GM19455 (cell line): ENCODE data around the gene SUMO3.

Experiments used
- ATAC-seq: cut with Tn5 transposase; IDR thresholded peaks from one replicate; pipeline ENCODE4 v1.9.1; 2021; ENCODE audit not compliant: unreplicated experiment

SUMO3 gene

GRCh38 chr21:44831227-44831860, 13.5 kb upstream of the SUMO3 start:
- no peak for ATAC-seq

- ATAC-seq: no peak
Observed at GRCh38 chr21:44829507-44830092, 11.7 kb upstream of the SUMO3 start.

- ATAC-seq: no peak
Observed at GRCh38 chr21:44828362-44829056, 10.6 kb upstream of the SUMO3 start.

DNA sequence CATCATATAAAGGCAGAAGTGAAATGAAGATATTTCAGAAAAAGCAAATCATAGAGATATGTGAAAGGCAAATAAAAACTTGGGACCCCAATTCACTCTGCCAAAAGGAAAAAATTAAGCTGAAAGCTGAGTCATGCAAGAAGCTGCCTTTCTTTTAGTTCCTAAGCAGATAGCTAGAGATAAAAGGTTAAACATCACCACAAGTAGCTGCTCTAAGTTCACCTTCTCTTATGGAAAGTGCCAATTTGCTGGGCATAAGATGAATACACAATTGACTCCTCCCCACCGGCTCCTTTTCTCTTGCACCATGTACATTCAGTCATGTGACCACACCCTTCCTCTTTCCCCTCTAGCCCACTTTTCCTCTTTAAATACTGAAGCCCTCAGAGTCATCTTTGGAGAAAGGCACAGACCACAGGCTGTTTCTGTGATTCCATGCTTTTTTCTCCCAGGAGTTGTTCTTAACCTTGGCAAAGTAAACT, 5.4 kb upstream of the SUMO3 start:
- ATAC-seq: no peak

- no peak for ATAC-seq
Observed at GRCh38 chr21:44822484-44823178, 4.8 kb upstream of the SUMO3 start.

- no peak for ATAC-seq
Observed at GRCh38 chr21:44820851-44821250, 3.0 kb upstream of the SUMO3 start.

DNA sequence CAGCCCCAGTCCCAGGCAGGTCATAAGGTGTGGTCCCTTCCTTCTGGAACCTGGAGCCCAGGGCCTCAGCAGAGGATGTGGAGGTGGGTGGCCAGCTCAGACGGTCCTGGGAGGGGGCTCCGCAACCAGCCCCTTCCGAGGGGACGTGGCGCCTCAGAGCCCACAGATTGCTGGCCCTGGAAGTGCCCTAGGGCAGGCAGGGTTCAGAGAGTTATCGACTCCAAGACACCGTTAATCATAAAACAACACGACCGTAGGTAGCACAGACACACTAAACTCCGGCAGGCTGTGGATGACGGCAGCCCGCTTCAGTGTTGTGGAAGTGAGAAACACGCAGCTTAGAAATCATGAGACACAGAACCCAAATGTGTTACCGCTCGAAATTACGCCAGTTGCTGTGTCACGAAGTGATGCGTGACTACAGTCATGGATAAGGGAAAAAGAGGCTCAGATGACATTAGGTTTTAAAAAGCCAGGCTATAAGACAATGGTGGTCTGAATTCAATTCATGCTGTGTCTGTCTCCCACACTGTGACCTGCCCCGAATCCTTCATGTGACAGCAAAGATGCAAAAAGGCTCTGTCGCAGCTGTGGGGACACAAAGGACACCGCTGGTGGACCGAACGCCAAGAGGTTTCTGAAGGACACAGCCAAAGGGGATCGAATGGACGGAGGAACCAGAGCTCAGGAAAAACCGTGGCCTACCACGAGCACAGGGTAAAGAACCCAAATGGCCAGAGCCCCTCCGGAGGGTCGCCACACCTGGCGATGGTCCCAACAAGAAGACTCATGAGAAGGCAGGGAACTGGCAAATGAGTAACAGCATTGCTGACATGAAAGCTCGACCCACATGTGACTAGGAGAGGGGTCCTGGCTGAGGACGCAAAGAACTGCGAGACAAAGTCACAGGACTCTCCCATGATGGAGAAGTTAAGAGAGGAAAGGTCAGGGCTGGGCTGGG, 1.7 kb upstream of the SUMO3 start:
- ATAC-seq: no peak

DNA sequence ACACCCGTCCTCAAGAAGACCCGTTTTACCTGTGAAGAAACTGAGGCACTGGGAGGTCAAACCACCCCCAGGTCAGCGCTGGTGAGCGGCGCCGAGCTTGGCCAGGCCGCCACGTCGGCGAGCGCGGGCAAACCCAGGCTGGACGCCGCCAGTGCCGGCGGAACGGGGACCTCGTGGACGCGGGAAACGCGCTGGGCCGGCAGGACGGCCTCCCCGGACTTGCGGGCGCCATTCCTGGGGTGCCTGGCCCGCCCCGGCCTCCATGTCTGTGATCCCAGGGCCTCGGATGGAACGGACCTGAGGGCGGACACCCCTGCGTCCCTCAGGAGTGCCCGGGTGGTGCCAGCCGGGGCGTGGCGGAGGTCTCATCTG, 764 bp upstream of the SUMO3 start:
- ATAC-seq: no peak

GRCh38 chr21:44817506-44817880, 369 bp downstream of the SUMO3 start:
- ATAC-seq: peak; percentile 67

DNA sequence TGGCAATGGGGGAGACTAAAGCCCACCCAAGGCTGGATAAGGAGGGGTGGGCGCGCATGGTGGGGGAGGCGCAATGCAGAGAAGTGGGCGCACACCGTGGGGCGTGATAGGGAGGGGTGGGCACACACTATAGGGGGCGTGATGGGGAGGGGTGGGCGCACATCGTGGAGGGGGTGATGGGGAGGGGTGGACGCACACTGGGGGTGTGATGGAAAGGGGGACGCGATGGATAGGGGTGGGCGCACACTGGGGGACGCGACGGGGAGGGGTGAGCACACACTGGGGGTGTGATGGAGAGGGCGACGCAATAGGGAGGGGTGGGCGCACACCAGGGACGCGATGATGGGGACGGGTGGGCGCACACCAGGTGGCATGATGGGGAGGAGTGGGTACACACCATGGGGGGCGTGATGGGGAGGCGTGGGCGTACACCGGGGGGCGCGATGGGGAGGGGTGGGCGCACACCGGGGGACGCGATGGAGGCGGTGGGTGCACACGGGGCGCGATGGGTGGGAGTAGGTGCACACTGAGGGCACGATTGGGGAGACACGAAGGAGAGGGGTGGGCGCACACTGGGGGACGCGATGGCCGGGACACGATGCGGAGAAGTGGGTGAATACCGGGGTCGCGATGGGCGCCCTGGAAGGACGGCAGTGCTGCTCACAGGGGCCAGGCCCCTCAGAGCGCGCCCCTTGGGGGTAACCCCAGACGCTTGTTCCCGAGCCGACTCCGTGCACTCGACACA, 929 bp downstream of the SUMO3 start:
- ATAC-seq: no peak

DNA sequence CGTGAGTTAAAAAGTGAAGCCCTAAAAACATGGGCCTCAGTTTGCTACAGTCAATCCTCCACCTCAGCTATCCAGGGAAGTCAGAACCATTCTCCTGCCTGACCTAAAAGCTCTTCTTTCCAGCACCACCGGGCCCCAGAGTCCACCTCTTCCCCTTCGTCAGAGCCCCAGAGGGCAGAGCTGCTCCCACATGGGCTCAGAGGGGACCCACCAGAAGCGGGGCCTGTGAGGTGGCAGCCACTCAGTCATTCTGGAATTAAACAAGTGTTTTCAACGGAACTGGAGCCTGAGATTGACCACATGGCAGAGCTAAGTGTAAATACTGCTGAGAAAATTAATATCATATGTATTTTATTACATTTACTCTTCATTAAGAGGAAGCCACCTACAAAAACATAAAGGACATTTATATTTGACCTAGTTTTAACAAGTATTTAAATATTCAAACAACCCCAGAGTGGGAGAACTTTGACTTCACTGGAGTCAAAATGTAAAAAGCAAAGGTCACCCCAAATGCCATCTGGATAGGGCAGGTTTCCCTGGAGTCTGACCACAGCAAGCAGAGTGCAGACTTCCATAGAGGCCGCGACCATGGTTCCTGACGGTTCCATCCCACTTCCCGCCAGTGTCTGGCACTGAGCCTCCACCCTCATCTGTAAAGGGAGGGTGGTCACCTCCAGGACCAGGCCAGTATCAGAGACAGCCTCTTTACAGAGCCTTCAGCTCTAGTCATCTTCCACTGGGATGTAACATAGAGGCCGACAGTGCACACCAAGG, 1.8 kb downstream of the SUMO3 start:
- no peak for ATAC-seq

DNA sequence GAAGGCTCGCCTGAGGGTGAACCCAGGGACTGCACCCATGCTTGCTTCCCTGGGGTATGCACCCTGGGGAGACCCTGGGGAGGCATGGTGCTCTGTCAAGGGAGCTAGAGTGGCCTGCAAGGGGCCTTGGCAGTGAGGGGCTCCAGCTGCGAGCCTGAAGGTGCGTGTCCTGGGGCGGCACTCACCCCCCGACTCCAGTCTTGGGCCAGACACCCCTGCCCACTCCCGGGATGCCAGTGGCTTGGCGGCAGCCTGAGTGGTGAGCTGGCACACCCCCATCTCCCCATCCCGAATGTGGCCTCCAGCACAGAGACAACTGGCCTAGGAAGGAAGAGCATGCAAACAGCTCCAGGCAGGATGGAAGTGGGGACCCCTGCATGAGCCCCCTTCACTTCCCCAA, 2.6 kb downstream of the SUMO3 start:
- no peak for ATAC-seq

- ATAC-seq: no peak
Observed at GRCh38 chr21:44814498-44815023, 3.3 kb downstream of the SUMO3 start.

DNA sequence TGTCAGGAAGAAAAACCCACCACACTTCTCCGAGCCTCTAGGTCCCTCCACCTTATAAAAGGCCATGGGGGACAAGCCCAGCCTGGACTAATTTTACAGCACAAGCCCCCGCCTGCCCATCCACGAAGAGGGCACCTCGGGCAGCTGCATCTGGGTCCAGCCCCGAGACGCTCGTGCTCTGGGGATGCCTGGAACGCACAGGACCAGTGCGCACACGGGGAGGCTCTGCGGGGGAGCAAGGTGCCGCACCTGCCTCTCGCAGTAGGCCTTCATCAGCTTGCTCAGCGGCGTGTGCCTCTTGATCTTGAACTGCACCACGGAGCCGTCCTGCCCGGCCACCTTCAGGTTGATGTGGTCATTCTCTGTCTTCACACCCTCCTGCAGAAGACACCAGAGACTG, 4.1 kb downstream of the SUMO3 start:
- ATAC-seq: no peak

DNA sequence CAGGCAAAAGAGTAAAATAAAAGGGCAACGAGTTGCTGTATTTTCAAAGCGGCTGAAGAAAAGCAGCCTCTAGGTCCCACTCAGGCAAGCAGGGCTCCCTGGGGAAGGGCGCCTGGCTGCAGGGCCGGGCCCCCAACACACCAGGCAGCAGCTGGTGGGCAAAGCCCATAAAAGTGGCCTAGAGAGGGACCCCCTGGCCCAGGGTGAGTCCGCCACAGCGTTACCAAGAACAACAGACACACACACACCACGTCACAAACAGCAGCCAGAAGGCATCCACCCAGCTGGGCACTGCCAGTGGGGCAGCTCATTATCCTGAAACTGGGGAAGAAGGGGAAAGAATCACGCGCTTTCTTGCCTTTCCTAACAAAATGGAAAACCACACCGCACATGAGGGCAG, 4.7 kb downstream of the SUMO3 start:
- no peak for ATAC-seq

- no peak for ATAC-seq
Observed at GRCh38 chr21:44812640-44813039, 5.2 kb downstream of the SUMO3 start.

- ATAC-seq: no peak
Observed at GRCh38 chr21:44810779-44811178, 7.1 kb downstream of the SUMO3 start.

- ATAC-seq: no peak
Observed at GRCh38 chr21:44805859-44806258, 12.0 kb downstream of the SUMO3 start.

DNA sequence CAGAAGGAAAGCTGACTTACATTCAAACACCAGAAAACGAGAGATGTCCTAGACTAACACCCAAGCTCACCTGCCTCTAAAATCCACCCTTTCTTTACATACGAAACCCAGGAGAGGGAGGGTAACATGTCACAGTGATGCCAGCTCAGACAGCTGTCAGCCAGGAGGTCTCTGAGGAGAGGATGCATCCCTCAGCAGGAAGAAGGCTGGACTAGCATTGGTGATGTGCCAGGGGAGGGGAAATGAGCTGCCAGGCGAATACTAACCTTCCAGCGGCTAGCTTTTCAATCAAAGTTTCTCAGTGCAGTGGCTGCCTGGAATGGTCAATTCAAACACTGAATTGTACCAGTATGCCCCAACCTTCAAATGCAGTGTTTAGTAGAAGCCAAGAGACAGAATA, 12.6 kb downstream of the SUMO3 start:
- no peak for ATAC-seq
